ENCODE measurements around the gene CLDN6. TPM values are rescaled to one million over a fixed set of nuclear protein-coding genes. Genes with fewer than 3 reads are reported as not detected.

Gene CLDN6
- total RNA-seq, 1 donor from 2014 or later, result 257 TPM

DNA sequence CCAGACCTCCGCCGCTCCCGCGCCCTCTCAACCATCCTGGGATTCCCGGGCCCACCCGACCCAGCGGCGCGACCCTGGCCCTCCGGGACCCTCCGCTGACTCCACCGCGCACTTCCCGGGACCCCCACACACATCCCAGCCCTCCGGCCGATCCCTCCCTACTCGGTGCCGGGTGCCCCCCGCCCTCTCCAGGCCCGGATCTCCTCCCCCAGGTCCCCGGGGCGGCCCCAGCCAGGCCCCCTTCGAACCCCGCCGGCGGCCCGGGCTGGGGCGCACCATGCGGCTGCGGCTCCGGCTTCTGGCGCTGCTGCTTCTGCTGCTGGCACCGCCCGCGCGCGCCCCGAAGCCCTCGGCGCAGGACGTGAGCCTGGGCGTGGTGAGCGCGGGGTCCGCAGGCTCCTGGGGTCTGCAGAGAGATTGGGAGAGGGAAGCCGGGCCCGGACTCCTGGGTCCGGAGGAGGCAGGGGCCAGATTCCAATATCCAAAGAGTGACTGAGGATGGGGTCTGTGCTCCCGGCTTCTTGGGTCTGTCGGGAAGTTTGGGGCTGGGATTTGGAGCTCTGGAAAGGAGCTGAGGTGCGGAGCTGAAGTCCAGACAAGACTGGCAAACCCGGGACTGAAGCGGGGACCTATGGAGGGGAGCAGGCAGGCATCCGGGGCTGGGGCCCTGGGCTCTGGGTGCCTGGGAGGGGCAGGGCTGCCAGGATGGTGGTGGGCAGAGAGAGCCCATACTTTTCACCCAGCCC lies 28.8 kb upstream of the CLDN6 start:
- DNase-seq (ENCODE audit: low spot score in 2 of 2, unreplicated experiment in 2 of 2), result no peak
- no peak overlapping the region for H3K27ac Mint-ChIP-seq
- H3K4me3 Mint-ChIP-seq, result peak overlapping the region; percentile 43
- TF ChIP-seq, protein P1, sequence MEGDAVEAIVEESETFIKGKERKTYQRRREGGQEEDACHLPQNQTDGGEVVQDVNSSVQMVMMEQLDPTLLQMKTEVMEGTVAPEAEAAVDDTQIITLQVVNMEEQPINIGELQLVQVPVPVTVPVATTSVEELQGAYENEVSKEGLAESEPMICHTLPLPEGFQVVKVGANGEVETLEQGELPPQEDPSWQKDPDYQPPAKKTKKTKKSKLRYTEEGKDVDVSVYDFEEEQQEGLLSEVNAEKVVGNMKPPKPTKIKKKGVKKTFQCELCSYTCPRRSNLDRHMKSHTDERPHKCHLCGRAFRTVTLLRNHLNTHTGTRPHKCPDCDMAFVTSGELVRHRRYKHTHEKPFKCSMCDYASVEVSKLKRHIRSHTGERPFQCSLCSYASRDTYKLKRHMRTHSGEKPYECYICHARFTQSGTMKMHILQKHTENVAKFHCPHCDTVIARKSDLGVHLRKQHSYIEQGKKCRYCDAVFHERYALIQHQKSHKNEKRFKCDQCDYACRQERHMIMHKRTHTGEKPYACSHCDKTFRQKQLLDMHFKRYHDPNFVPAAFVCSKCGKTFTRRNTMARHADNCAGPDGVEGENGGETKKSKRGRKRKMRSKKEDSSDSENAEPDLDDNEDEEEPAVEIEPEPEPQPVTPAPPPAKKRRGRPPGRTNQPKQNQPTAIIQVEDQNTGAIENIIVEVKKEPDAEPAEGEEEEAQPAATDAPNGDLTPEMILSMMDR (IDR thresholded peaks at IDR 0.05; ENCODE audit: unreplicated experiment), result no peak
- peaks cover 93% of the 10 kb centered on the region for H3K27me3 Mint-ChIP-seq (ENCODE audit: low read depth)
- H3K9me3 Mint-ChIP-seq, result no peaks in the 10 kb centered on the region
- H3K36me3 Mint-ChIP-seq, result no peaks in the 10 kb centered on the region
- H3K4me1 Mint-ChIP-seq, result peaks cover 7% of the 10 kb centered on the region

DNA sequence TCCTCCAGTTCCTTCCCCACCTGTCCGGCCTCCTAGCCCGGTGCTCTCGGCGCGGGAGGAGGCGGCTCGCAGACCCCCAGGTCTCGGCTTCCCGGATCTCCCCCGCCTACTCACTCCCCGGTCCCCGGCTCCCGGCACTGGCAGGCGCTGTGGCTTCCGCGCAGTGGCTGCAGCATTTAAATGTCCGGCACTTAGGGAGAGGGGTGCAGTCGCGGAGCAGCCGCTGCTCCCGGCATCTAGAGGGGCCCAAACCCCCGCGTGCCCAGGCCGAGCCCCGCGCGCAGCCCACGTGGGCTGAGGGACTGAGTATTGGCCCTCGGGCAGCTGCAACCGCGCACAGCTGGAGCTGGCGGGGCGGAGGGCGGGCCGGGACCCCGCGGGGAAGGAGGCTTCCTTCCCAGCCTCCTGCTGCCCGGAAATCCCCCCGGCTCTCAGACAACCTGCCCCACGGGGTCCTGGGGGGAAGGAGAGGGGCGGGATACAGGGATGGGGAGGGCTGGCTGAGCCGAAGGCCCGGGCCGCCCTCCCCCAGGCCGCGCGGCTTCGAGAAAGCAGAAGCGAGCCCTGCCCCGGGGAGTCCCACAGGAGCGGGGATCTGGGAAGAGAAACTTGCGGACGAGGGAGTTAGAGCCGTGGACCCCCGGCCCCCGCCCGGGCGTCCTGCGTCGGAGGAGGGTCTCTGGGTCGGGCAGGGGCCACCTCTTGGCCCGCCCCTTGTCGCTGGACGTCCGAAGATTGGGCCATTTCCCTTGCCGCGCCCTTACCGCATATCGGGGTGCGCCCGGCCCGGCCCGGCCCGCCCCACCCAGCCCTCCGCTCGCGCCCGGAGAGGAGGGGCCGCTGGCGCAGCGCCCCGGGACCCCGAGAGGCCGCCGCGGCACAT lies 28.0 kb upstream of the CLDN6 start, which contains the start of gene MMP25:
Gene MMP25, plus strand, starts transcription at position 804 of the 883 bp plus-strand sequence. CDS start 357 bp downstream, outside the sequence.
- peaks cover 91% of the 10 kb centered on the region for H3K27me3 Mint-ChIP-seq (ENCODE audit: low read depth)

DNA sequence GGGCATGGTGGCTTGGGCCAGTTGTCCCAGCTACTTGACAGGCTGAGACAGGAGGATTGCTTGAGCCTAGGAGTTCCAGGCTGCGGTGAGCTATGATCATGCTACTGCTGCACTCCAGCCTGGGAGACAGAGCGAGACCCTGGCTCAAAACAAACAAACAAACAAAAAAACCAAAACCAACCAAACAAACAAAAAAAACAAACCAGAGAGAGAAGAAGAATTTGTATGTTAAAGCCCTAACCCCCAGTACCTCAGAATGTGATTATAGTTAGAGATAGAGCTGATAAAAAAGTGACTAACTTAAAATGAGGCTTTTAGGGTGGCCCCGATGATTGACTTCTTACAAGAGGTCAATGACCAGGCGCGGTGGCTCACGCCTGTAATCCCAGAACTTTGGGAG lies 26.7 kb upstream of the CLDN6 start:
- Mint-ChIP-seq H3K9me3 (no peaks in the 10 kb centered on the region), H3K4me3 (peak overlapping the region; percentile 63), H3K27ac (no peak overlapping the region), H3K36me3 (no peaks in the 10 kb centered on the region), H3K27me3 (ENCODE audit: low read depth) (peaks cover 89% of the 10 kb centered on the region), H3K4me1 (peaks cover 7% of the 10 kb centered on the region)
- no peak for DNase-seq (ENCODE audit: low spot score in 2 of 2, unreplicated experiment in 2 of 2)
- TF ChIP-seq, protein P1 (IDR thresholded peaks at IDR 0.05; ENCODE audit: unreplicated experiment), result no peak

More for the DNA sequence above, 28.0 kb upstream of the CLDN6 start, which contains the start of gene MMP25:
- H3K4me3 Mint-ChIP-seq, result peak within 1 kb of the TSS; percentile 63
- H3K27ac Mint-ChIP-seq, result no peak within 1 kb of the TSS
- TF ChIP-seq, protein P1 (IDR thresholded peaks at IDR 0.05; ENCODE audit: unreplicated experiment), result no peak
- no peak for DNase-seq (ENCODE audit: low spot score in 2 of 2, unreplicated experiment in 2 of 2)
- no peaks in the 10 kb centered on the region for H3K9me3 Mint-ChIP-seq
- H3K4me1 Mint-ChIP-seq, result peaks cover 7% of the 10 kb centered on the region
- H3K36me3 Mint-ChIP-seq, result no peaks in the 10 kb centered on the region

DNA sequence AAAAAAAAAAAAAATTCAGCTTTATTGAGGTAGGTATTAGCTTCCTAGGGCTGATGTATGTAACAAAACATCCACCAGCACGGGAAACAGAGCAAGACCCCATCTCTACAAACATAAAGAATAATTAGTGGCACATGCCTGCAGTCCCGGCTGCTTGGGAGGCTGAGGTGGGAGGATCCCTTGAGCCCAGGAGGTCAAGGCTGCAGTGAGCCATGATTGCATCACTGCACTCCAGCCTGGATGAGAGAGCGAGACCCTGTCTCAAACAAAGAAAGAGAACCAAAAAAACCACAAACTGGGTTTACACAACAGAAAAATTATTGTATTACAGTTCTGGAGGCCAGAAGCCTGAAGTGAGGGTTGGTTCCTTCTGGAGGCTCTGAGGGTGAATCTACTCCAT lies 24.4 kb upstream of the CLDN6 start:
- Mint-ChIP-seq H3K36me3 (no peaks in the 10 kb centered on the region), H3K4me1 (peaks cover 7% of the 10 kb centered on the region), H3K27me3 (ENCODE audit: low read depth) (peaks cover 88% of the 10 kb centered on the region), H3K27ac (no peak overlapping the region), H3K9me3 (no peaks in the 10 kb centered on the region), H3K4me3 (no peak overlapping the region)
- TF ChIP-seq, protein P1 (IDR thresholded peaks at IDR 0.05; ENCODE audit: unreplicated experiment), result no peak
- DNase-seq (ENCODE audit: low spot score in 2 of 2, unreplicated experiment in 2 of 2), result no peak

DNA sequence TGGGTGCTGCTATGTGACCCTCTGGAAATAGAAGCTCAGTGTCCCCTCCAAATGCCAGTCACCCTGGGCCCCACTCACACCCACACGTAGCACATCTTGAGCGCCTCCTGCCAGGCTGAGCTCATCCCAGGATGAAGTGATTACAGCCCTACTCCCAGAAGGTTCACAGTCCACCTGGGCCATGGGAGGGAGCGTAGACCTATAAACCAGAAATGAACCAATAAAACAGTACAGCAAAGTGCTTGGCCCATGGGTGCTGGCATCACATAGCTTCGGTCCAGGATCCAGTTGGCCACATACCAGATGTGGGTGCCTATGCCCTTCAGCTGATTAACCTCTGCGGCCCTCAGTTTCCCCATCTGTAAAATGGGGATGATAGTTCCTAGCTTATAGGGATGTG lies 20.9 kb upstream of the CLDN6 start:
- Mint-ChIP-seq H3K27me3 (ENCODE audit: low read depth) (peaks cover 84% of the 10 kb centered on the region), H3K4me1 (peaks cover 4% of the 10 kb centered on the region), H3K9me3 (no peaks in the 10 kb centered on the region), H3K36me3 (no peaks in the 10 kb centered on the region), H3K4me3 (no peak overlapping the region), H3K27ac (no peak overlapping the region)
- DNase-seq (ENCODE audit: low spot score in 2 of 2, unreplicated experiment in 2 of 2), result no peak
- TF ChIP-seq, protein P1 (IDR thresholded peaks at IDR 0.05; ENCODE audit: unreplicated experiment), result no peak
